Karpas-422 (cell line): ENCODE results near the gene FANK1. TPM values are rescaled to one million over a fixed set of nuclear protein-coding genes. Genes with fewer than 3 reads are reported as not detected.

Source experiments
- DNase-seq: peaks from one replicate; pipeline ENCODE4 v3.0.0-alpha.2; 2015
- H2AFZ ChIP-seq: fragments of 200-600 bp; sonication (generic); 2 replicates; pipeline ENCODE4 v1.6.1; 2014; ENCODE audit warnings: antibody characterized with exemption, low read length, mixed read lengths
- H3K27ac ChIP-seq: fragments of 200-600 bp; sonication (generic); 2 replicates; pipeline ENCODE4 v1.5.1; 2014; ENCODE audit warnings: mild to moderate bottlenecking, low read length, moderate library complexity
- H3K27me3 ChIP-seq: fragments of 200-600 bp; sonication (generic); 2 replicates; pipeline ENCODE4 v1.6.1; 2014; ENCODE audit warnings: low read length, mixed read lengths
- H3K36me3 ChIP-seq: fragments of 200-600 bp; sonication (generic); 2 replicates; pipeline ENCODE4 v1.6.1; 2014; ENCODE audit warnings: low read length, mixed read lengths; ENCODE audit not compliant: insufficient read depth
- H3K4me1 ChIP-seq: fragments of 200-600 bp; sonication (generic); 2 replicates; pipeline ENCODE4 v1.6.1; 2014; ENCODE audit warnings: mild to moderate bottlenecking, low read length, mixed read lengths
- H3K4me2 ChIP-seq: fragments of 200-600 bp; sonication (generic); 2 replicates; pipeline ENCODE4 v1.6.1; 2014; ENCODE audit warnings: low read length, low read depth, mild to moderate bottlenecking; ENCODE audit not compliant: poor library complexity, severe bottlenecking
- H3K4me3 ChIP-seq: fragments of 200-600 bp; sonication (generic); 2 replicates; pipeline ENCODE4 v1.5.1; 2014; ENCODE audit warnings: mild to moderate bottlenecking, antibody characterized with exemption, low read length, mixed read lengths
- H3K79me2 ChIP-seq: fragments of 200-600 bp; sonication (generic); 2 replicates; pipeline ENCODE4 v1.6.1; 2014; ENCODE audit warnings: mild to moderate bottlenecking, low read length, mixed read lengths
- H3K9ac ChIP-seq: fragments of 200-600 bp; sonication (generic); 2 replicates; pipeline ENCODE4 v1.6.0; 2014; ENCODE audit warnings: low read length
- H3K9me2 ChIP-seq: fragments of 200-600 bp; sonication (generic), shearing (Covaris generic); replicated peaks from 2 replicates; pipeline ENCODE4 v1.6.0; 2014; ENCODE audit warnings: mild to moderate bottlenecking, low read length, moderate library complexity; ENCODE audit not compliant: insufficient read depth
- H3K9me3 ChIP-seq: fragments of 300-700, 200-600 bp; sonication (generic); 2 replicates; pipeline ENCODE4 v1.6.1; 2014; ENCODE audit warnings: low read length, mixed read lengths
- H4K20me1 ChIP-seq: fragments of 200-600 bp; sonication (generic); 2 replicates; pipeline ENCODE4 v1.6.1; 2014; ENCODE audit warnings: mild to moderate bottlenecking, antibody characterized with exemption, low read length, low read depth; ENCODE audit not compliant: insufficient read depth
- total RNA-seq: library from RNA; depleted of rRNA; stranded (reverse); fragments of >200 nt; shearing (Covaris generic); gene quantifications from 2 replicates; pipeline ENCODE4 v1.2.3, GENCODE V29; 2014; ENCODE audit warnings: low replicate concordance

FANK1 gene
- total RNA-seq, 1 experiment from 2014 or later, result not detected

DNA sequence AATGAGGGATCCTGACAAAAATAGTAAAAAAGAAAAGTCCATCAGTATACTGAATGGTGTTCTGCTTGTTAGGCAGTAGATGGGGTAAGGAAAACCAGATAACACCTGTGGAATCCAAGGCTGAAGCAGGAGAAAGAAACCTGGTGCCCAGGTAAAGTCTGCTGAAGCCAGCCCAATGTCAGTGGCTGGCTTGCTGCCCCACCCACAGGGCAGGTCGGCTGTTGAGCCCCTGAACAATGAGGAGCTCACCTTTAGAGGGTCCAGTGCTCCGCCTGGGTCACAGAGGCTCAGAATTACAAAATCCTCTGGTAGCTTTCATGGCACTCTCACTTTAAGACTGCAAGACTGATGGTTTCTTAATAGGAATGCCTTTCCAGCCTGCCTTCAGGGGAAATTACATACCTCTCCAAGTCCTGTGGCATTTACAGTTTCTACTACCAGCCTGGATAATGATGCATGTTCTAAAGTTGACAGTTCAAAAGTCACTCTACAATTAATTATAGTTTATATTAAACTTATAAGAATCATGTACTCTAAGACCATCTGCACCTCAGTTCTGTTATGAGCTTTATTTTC lies 39.1 kb upstream of the FANK1 start:
- no peaks in the 10 kb centered on the region for H3K4me1 ChIP-seq
- no peaks in the 10 kb centered on the region for H3K9me2 ChIP-seq
- no peaks in the 10 kb centered on the region for H4K20me1 ChIP-seq
- no peak overlapping the region for H3K4me2 ChIP-seq
- no peak overlapping the region for H3K27ac ChIP-seq
- no peak for DNase-seq
- no peak overlapping the region for H3K4me3 ChIP-seq
- H3K27me3 ChIP-seq, result no peaks in the 10 kb centered on the region
- no peaks in the 10 kb centered on the region for H3K79me2 ChIP-seq
- H3K9ac ChIP-seq, result no peak overlapping the region
- no peaks in the 10 kb centered on the region for H3K9me3 ChIP-seq
- no peaks in the 10 kb centered on the region for H3K36me3 ChIP-seq
- H2AFZ ChIP-seq, result no peak overlapping the region

- DNase-seq, result no peak
- Histone ChIP-seq H3K9me2 (no peaks in the 10 kb centered on the region), H3K36me3 (no peaks in the 10 kb centered on the region), H3K27me3 (no peaks in the 10 kb centered on the region), H3K9me3 (no peaks in the 10 kb centered on the region), H2AFZ (no peak overlapping the region), H3K79me2 (no peaks in the 10 kb centered on the region), H3K27ac (no peak overlapping the region), H4K20me1 (no peaks in the 10 kb centered on the region), H3K9ac (no peak overlapping the region), H3K4me1 (no peaks in the 10 kb centered on the region), H3K4me3 (no peak overlapping the region), H3K4me2 (no peak overlapping the region)
Observed at GRCh38 chr10:125859128-125859817, 37.1 kb upstream of the FANK1 start.

- H3K9ac ChIP-seq, result no peak overlapping the region
- H3K9me2 ChIP-seq, result no peaks in the 10 kb centered on the region
- H3K36me3 ChIP-seq, result no peaks in the 10 kb centered on the region
- DNase-seq, result no peak
- H2AFZ ChIP-seq, result no peak overlapping the region
- no peak overlapping the region for H3K4me3 ChIP-seq
- no peaks in the 10 kb centered on the region for H4K20me1 ChIP-seq
- H3K27me3 ChIP-seq, result no peaks in the 10 kb centered on the region
- H3K79me2 ChIP-seq, result no peaks in the 10 kb centered on the region
- no peak overlapping the region for H3K27ac ChIP-seq
- H3K9me3 ChIP-seq, result no peaks in the 10 kb centered on the region
- no peak overlapping the region for H3K4me2 ChIP-seq
- H3K4me1 ChIP-seq, result no peaks in the 10 kb centered on the region
Observed at GRCh38 chr10:125865120-125865519, 31.2 kb upstream of the FANK1 start.

- Histone ChIP-seq H4K20me1 (no peaks in the 10 kb centered on the region), H3K9ac (no peak overlapping the region), H3K9me3 (no peaks in the 10 kb centered on the region), H2AFZ (no peak overlapping the region), H3K36me3 (no peaks in the 10 kb centered on the region), H3K4me3 (no peak overlapping the region), H3K4me2 (no peak overlapping the region), H3K4me1 (no peaks in the 10 kb centered on the region), H3K27me3 (no peaks in the 10 kb centered on the region), H3K9me2 (no peaks in the 10 kb centered on the region), H3K27ac (no peak overlapping the region), H3K79me2 (no peaks in the 10 kb centered on the region)
- DNase-seq, result no peak
Observed at GRCh38 chr10:125866421-125867029, 29.8 kb upstream of the FANK1 start.

DNA sequence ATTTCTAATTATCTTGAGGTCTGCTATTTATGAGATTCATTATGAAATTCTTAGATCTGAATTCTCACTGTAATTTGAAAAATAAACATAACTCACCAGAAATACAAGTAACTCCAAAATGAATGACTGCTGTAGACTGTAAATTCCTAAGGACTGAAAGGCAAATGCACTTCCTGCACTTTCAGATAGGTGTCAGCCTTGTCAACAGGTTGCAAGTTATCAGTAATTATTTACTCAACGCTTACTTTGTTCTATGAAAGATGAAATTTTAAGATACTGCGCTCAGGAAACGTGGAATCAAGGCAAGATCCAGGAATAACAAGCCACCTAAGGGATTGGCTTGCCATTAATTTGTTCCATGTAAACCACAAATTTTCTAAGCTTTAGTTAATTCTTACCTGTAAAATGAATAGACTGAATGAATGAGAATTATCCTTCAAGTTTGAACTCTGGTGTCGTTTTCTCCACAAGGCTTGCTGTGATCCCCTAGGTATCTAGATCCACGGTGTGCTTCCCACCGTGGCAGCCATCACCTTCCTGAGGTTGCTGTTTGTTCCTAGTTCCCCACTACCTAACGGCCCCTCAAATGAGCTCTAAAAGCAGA lies 27.9 kb upstream of the FANK1 start:
- Histone ChIP-seq H4K20me1 (no peaks in the 10 kb centered on the region), H3K27me3 (no peaks in the 10 kb centered on the region), H3K4me2 (no peak overlapping the region), H3K4me1 (no peaks in the 10 kb centered on the region), H3K9ac (no peak overlapping the region), H3K9me2 (no peaks in the 10 kb centered on the region), H3K9me3 (no peaks in the 10 kb centered on the region), H3K79me2 (no peaks in the 10 kb centered on the region), H3K4me3 (no peak overlapping the region), H2AFZ (no peak overlapping the region), H3K36me3 (no peaks in the 10 kb centered on the region), H3K27ac (no peak overlapping the region)
- peak; percentile 71 for DNase-seq

- H3K27ac ChIP-seq, result no peak overlapping the region
Observed at GRCh38 chr10:125871338-125871737, 25.0 kb upstream of the FANK1 start.

GRCh38 chr10:125878957-125879835 lies 17.2 kb upstream of the FANK1 start:
- no peaks in the 10 kb centered on the region for H3K9me2 ChIP-seq
- no peaks in the 10 kb centered on the region for H3K79me2 ChIP-seq
- no peak overlapping the region for H3K4me3 ChIP-seq
- H3K4me2 ChIP-seq, result no peak overlapping the region
- H3K9me3 ChIP-seq, result no peaks in the 10 kb centered on the region
- H4K20me1 ChIP-seq, result no peaks in the 10 kb centered on the region
- no peaks in the 10 kb centered on the region for H3K36me3 ChIP-seq
- no peaks in the 10 kb centered on the region for H3K4me1 ChIP-seq
- no peak for DNase-seq
- H3K27me3 ChIP-seq, result no peaks in the 10 kb centered on the region
- H3K27ac ChIP-seq, result no peak overlapping the region
- no peak overlapping the region for H3K9ac ChIP-seq
- no peak overlapping the region for H2AFZ ChIP-seq

More at GRCh38 chr10:125871338-125871737, 25.0 kb upstream of the FANK1 start:
- Histone ChIP-seq H3K27me3 (no peaks in the 10 kb centered on the region), H3K4me2 (no peak overlapping the region), H3K4me3 (no peak overlapping the region), H3K9ac (no peak overlapping the region), H3K9me3 (no peaks in the 10 kb centered on the region), H4K20me1 (no peaks in the 10 kb centered on the region), H3K79me2 (no peaks in the 10 kb centered on the region), H3K9me2 (no peaks in the 10 kb centered on the region), H3K4me1 (no peaks in the 10 kb centered on the region), H3K36me3 (no peaks in the 10 kb centered on the region), H2AFZ (no peak overlapping the region)
- DNase-seq, result no peak
